Endometrium (tissue), 2 donors: ENCODE measurements around the gene MEAF6.
"Not testable (repeated sequence)": the region's sequence is repeated elsewhere in the genome, so short reads cannot be mapped to it uniquely, and the experiment has no call there.

ENCODE experiments used
- FAIRE-seq: peaks from 2 replicates; lab custom pipeline; 2012; peaks lifted over from hg19 to GRCh38; lab: Jason Lieb, UNC
- donor health status: control.
- donor health status: control.

The MEAF6 gene

DNA sequence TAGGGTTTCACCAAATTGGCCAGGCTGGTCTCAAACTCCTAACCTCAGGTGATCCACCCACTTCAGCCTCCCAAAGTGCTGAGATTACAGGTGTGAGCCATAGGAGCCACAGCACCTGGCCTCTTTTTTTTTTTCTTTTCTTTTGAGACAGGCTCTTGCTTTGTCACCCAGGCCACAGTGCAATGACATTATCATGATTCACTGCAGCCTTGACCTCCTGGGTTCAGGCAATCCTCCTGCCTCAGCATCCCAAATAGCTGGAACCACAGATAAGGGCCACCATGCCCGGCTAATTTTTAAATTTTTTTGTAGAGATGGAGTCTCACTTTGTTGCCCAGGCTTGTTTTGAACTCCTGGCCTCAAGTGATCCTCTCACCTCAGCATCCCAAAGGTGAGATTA, 15.3 kb upstream of the MEAF6 start:
- FAIRE-seq, result not testable (repeated sequence)

DNA sequence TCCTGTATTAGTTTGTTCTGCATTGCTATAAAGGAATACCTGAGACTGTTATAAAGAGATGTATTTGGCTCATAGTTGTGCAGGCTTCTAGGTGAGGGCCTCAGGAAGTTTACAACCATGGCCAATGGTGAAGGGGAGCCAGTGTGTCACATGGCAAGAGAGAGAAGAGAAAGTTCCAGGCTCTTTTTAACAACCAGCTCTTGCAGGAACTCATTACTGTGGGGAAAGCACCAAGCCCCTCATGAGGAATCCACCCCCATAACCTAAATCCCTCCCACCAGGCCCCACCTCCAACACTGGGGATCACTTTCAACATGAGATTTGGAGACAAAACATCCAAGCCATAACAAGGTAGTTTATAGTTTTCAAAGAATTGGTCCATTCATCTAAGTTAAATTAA, 5.0 kb upstream of the MEAF6 start:
- no peak for FAIRE-seq

GRCh38 chr1:37518929-37519328, 4.4 kb upstream of the MEAF6 start:
- FAIRE-seq, result not testable (repeated sequence)

GRCh38 chr1:37518241-37518640, 3.7 kb upstream of the MEAF6 start:
- FAIRE-seq, result not testable (repeated sequence)

DNA sequence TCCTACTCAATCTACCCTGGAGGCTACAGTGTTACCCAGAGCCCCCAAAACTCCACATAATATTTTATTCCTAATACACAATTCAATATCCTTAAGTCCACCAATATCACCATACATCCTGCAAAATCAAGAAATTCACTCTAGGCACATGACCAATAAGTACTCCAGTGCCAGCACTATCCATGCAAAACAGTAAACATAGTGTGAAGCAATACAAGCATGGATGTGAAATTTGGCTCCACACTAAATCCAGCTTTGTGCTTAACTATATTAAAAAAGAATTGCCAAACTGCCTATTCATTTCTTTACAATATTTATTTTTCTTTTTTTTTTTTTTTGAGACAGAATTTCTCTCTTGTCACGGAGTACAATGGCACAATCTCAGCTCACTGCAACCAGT, 3.0 kb upstream of the MEAF6 start:
- FAIRE-seq, result no peak

DNA sequence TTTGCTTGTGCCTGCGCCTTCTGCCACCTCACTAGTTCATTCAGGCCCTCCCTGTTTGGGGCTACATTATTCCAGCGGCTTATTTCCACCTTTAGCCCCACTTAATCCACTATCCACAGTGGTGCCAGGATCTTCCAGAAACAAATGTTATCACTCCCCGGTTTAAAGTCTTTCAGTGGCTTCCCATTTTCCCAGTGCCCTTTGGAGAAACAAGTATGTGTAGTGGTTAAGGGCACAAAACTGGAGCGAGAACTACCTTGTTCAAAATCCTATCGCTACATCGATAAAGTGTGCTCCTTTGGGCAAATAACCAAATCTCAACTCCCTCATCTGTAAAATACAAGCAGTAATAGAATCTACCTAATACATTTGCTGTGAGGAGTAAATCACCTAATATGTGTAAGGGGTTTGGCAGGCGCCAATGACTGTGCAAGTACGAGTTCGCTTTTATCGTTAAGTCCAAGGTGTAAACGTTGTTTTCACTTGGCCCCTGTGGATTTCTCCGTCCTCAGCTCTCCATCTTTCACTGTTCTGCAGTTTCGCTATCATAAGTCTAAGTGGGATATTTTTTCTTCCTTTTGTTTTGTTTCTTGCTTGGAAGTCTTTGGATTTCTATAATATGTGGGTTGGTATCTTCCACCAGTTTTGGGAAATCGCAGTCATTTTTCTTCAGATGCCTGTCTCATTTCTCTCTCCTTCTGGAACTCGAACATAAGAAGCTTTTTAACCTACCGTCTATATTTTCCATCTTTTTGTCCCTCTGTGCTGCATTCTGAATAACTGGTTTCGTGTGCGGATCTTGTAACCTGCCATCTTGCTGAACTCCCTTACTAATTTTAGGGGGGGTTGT, 844 bp upstream of the MEAF6 start:
- no peak for FAIRE-seq

DNA sequence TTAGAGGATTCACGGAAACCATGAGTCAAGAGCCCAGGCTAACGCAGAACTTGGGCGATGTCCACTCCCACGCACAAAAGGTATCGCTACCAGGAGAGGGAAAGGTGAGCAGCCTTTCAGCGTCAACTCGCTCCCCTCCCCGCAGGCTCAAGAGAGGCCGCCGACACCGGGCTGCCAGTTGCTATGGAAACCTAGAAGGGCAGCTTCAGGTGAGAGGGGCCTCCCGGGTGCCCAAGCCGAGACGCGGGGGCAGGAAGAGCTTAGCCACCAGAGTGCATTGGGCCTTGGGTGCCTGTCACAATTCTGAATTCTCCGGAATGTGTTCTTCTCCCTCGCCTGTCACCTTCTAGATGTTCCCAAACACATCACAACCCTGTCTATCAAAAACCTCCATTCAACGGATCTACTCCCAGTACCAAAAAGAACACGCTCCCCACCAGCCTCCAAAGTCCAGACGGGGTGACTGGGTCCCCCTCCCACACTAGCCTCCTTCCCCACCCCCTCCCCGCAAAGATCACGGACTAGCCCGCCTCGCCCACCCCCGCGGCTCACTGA, 694 bp downstream of the MEAF6 start:
- FAIRE-seq, result no peak

DNA sequence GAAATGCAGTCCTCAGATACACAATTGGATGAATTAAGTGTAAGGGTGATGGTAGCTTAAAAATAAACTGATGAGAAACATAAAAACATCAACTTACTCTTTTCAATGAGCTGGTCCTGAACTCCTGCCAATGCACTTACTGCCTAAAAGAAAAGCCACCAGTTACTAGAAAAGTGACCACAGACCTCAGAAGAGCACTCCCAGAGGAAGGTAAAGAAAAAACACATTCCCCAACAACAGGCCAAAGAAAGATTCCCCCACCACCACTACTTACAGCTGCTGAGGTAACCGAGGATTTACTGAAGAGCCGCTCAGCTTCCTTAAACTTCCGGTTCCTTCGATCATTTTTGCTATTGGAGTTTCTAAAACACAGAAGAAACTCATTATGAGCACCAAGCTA, 5.4 kb downstream of the MEAF6 start:
- FAIRE-seq, result no peak

GRCh38 chr1:37506740-37507139, 7.8 kb downstream of the MEAF6 start:
- no peak for FAIRE-seq

DNA sequence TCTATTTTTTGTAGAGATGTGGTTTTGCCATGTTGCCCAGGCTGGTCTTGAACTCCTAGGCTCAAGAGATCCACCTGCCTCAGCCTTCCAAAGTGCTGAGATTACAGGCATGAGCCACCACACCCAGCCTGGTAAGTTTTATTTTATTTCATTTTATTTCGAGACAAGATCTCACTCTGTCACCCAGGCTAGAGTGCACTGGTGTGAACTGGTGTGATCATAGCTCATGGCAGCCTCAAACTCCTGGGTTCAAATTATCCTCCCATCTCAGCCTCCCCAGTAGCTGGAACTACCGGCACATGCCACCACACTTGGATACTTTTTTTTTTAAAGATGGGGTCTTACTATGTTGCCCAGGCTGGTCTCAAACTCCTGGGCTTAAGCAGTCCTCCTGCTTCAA, 11.8 kb downstream of the MEAF6 start:
- FAIRE-seq, result not testable (repeated sequence)

DNA sequence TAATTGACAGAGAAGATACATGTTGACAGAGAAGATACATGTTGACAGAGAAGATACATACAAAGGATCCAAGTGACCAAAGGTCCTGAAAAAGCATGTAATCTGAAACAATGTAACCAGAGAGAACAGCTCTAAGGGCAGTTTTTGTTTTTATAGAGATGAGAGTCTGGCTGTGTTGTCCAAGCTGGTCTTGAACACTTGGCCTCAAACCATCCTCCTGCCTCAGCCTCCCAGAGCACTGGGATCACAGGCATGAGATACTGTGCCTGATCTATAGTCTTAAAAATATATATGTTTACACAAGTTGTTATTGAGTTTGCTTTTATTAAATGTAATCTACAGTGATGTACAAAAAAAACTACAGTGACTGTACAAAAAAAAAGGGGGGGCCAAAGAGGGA, 12.5 kb downstream of the MEAF6 start:
- no peak for FAIRE-seq

DNA sequence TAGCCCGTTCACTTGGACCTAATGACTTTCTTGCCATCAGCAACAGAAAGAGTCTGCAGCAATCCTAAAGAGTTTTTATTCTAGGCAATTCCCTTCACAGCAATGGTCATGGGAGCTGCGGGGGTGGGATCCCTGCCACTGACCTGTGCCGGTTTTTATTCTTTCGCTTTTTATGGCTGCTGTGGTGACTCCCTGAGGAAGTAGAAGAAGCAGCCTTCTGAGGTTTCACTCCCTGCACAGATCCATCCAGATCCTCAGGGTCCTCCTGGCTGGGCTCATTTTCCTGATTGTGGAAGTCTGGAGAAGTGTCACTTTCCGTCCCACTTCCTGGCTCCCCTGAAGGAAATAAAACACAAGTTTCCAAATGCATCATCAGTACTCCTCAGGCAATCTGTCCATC, 12.9 kb downstream of the MEAF6 start:
- no peak for FAIRE-seq

- no peak for FAIRE-seq
Observed at GRCh38 chr1:37498872-37499617, 15.5 kb downstream of the MEAF6 start.

GRCh38 chr1:37497832-37498231, 16.7 kb downstream of the MEAF6 start:
- FAIRE-seq, result no peak

DNA sequence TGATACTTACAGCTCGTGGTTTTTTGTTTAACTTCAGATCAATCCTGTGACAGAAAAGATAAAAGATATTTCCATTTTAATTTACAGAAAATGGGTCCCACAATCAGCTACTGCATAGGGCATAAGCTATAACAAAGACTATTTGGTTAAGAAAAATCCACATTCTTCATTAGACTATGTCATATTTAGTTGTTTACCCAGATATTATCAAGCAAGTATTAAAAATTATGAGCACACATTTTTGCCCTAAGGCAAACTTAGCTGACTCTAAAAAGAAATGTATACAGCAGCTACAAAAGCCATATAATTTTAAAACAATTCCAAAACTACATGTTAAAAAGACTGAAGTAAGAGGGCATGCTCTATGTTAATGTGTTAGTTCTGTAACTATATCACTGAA, 18.7 kb downstream of the MEAF6 start:
- no peak for FAIRE-seq

GRCh38 chr1:37493336-37494098, 21.0 kb downstream of the MEAF6 start:
- FAIRE-seq, result no peak

DNA sequence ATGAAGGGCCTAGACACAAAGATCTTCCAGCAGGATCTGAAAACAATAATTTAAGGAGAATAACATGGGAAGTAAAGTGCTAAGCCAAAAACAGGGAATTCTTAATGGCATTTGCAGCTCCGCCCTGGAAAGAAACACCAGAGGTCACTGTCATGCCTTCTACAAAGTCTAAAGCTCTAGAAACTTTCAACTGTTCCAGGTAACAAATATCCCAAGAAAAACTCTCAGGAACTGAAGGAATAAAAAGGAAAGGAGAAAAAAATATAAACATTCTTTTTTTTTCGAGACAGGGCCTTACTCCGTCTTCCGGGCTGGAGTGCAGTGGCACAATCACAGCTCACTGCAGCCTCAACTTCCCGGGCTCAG, 27.0 kb downstream of the MEAF6 start:
- FAIRE-seq, result no peak

DNA sequence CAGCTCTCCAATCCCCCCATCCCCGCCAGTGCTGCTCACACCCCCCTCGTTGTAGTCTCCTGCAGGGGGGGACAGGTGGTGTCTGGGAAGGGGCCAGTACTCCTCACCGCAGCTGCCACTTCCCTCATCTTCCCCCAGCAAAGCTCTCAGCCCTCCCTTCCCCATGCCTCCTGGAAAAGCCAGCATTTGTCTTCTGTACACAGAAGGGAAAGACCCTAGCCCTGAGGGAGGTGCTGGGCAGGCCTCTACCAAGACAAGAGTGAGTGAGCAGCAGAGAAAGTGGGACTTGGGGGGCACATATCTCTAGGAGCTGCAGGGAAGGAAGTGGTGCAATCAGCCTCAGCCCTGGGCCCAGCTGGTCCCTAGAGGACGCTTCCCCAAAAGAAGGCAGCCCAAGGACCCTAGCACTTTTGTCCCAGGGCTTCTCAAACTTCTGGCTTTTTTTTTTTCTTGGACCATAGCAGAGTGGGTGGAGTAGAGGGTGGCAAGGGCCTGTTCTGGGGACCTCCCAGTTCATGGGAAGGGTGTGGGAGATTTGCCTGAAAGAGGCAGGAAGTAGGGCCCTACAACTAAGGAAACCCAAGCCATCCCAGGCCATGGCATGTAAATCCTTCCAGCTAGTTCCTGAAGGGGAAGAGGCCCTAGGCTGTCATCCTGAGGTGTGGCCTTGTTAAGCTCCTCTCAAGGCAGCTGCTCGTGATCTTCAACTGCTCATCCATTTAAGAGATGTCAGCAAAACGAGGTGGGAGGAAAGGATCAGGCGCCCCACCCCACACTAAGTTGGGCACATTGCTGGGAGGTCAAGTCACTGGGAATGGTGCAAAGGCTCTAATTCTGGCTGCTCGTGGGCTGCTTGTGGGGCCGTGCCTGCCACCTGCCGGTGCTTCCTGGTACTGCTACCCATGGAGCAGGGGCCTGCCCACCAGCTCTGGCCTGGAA, 27.6 kb downstream of the MEAF6 start:
- no peak for FAIRE-seq

DNA sequence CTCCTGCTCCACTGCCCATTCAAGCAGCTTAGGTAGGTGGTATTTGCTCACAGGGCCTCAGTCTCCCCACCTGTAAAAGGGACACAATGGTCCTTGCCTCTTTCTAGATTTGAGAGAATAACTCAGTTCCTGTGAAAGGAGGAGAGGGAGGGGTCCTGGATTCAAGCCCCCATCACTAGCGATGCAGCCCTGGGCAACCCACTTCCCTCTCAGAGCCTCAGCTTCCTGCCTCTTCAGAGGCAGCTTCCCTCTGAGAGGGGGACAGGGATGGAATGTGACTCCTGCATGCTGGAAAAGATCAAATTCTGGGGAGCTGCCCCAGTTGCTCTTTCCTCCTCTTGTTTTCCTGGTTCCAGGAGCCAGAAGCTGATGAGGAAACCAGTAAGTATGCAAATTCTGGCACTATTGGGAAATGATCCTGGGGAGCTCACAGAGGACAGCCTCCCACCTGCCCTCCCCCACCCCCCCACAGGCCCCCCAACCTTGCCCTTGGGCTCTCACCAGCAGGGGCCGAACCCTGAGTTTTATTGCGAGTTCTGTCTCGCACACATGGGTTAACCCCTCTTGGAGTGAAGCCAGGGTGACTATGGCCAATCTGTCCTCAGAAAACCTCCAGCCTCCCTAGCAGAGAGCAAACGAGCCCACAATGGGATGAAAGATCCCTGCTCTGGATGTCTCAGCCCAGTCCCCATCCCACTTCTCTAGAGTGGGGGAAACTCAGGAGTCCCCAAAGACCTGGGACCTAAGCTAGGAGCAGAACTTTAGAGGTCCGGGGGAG, 28.5 kb downstream of the MEAF6 start:
- no peak for FAIRE-seq

DNA sequence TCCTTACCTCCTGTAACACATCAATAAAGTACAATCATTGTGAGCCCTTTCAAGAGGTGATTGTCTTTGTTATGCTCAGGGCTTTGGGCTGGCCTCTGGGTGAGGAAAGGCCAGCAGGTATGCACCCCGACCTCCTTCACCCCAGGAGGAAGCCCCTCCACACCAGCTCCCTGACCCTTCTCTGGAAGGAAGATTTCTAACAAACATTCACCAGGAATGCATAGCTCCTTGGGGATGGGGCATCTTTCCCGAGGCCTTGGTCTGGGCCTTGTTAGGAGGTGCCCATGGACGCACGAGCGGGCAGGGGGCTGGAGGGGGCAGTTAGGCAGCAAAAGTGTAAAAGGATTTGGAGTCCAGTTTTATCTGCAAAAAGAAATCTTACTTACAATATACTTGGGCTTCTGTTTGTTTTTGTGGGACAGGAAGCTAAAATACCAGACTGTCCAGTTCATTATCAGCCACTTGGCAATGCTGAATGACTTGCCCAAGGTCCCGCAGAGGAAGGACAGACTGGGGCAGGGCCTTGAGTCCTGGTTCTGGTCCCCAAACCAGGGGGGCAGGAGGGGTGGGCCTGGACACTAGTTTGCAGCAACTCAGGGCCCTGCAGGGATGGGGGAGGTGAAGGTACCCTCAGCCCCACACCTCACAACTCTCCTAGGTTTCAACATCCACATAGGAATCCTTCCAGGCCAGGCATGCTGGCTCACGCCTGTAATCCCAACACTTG, 30.1 kb downstream of the MEAF6 start:
- no peak for FAIRE-seq
